ENCODE measurements around the gene UBE2Q2. TPM values are rescaled to one million over a fixed set of nuclear protein-coding genes. Genes with fewer than 3 reads are reported as not detected.

Gene UBE2Q2
- total RNA-seq, 1 experiment from 2014 or later, result 18.1 TPM

- TF ChIP-seq CTCF (conservative IDR thresholded peaks at IDR 0.05; ENCODE audit: low read depth, low read length) (no peak), EZH2 (IDR thresholded peaks at IDR 0.05; ENCODE audit: borderline replicate concordance, low read depth, low read length, poor library complexity, severe bottlenecking) (no peak)
- CTCF ChIA-PET, result no interaction called here
- Histone ChIP-seq H3K36me3 (ENCODE audit: insufficient read depth, low read length, poor library complexity, severe bottlenecking) (no peaks in the 10 kb centered on the region), H3K4me3 (ENCODE audit: low read depth, low read length, poor library complexity, severe bottlenecking) (no peak overlapping the region), H3K27ac (ENCODE audit: low read depth, low read length, poor library complexity, severe bottlenecking) (no peak overlapping the region), H3K9me3 (ENCODE audit: low read depth, low read length, poor library complexity, severe bottlenecking) (no peaks in the 10 kb centered on the region), H3K4me1 (ENCODE audit: insufficient read depth, low read length, poor library complexity, severe bottlenecking) (peaks cover 5% of the 10 kb centered on the region), H3K27me3 (replicated peaks; ENCODE audit: insufficient read depth, low read depth, low read length, poor library complexity) (no peaks in the 10 kb centered on the region)
- POLR2A ChIA-PET (ENCODE audit: low non-redundant PET), result no interaction called here
- BruUV-seq (replicated peaks), result no TSS peak
- DNase-seq (ENCODE audit: low spot score), result no peak
- intact Hi-C loops (cut with micrococcal nuclease; ENCODE audit: unreplicated experiment), result no loop called here
Measured at GRCh38 chr15:75900577-75900976, 57.3 kb downstream of the UBE2Q2 start.

GRCh38 chr15:75902129-75902557 lies 58.9 kb downstream of the UBE2Q2 start:
- TF ChIP-seq CTCF (conservative IDR thresholded peaks at IDR 0.05; ENCODE audit: low read depth, low read length) (no peak), EZH2 (IDR thresholded peaks at IDR 0.05; ENCODE audit: borderline replicate concordance, low read depth, low read length, poor library complexity, severe bottlenecking) (no peak)
- DNase-seq (ENCODE audit: low spot score), result no peak
- H3K27me3 ChIP-seq (replicated peaks; ENCODE audit: insufficient read depth, low read depth, low read length, poor library complexity), result no peaks in the 10 kb centered on the region
- no peak overlapping the region for H3K4me3 ChIP-seq (ENCODE audit: low read depth, low read length, poor library complexity, severe bottlenecking)
- ChIA-PET POLR2A (ENCODE audit: low non-redundant PET) (no interaction called here), CTCF (no interaction called here)
- no peak overlapping the region for H3K27ac ChIP-seq (ENCODE audit: low read depth, low read length, poor library complexity, severe bottlenecking)
- peaks cover 5% of the 10 kb centered on the region for H3K4me1 ChIP-seq (ENCODE audit: insufficient read depth, low read length, poor library complexity, severe bottlenecking)
- no peaks in the 10 kb centered on the region for H3K36me3 ChIP-seq (ENCODE audit: insufficient read depth, low read length, poor library complexity, severe bottlenecking)
- H3K9me3 ChIP-seq (ENCODE audit: low read depth, low read length, poor library complexity, severe bottlenecking), result no peaks in the 10 kb centered on the region
- intact Hi-C loops (cut with micrococcal nuclease; ENCODE audit: unreplicated experiment), result no loop called here
- BruUV-seq (replicated peaks), result no TSS peak

- BruUV-seq (replicated peaks), result TSS peak; percentile 95
- peak within 1 kb of the TSS; percentile 93 for H3K27ac ChIP-seq (ENCODE audit: low read depth, low read length, poor library complexity, severe bottlenecking)
- no peaks in the 10 kb centered on the region for H3K9me3 ChIP-seq (ENCODE audit: low read depth, low read length, poor library complexity, severe bottlenecking)
- no peak for TF ChIP-seq EZH2 (IDR thresholded peaks at IDR 0.05; ENCODE audit: borderline replicate concordance, low read depth, low read length, poor library complexity, severe bottlenecking)
- TF ChIP-seq CTCF (conservative IDR thresholded peaks at IDR 0.05; ENCODE audit: low read depth, low read length), result no peak
- H3K36me3 ChIP-seq (ENCODE audit: insufficient read depth, low read length, poor library complexity, severe bottlenecking), result no peaks in the 10 kb centered on the region
- intact Hi-C loops (cut with micrococcal nuclease; ENCODE audit: unreplicated experiment), result no loop called here
- H3K4me1 ChIP-seq (ENCODE audit: insufficient read depth, low read length, poor library complexity, severe bottlenecking), result peaks cover 5% of the 10 kb centered on the region
- no peaks in the 10 kb centered on the region for H3K27me3 ChIP-seq (replicated peaks; ENCODE audit: insufficient read depth, low read depth, low read length, poor library complexity)
- POLR2A ChIA-PET (ENCODE audit: low non-redundant PET), result no interaction called here
- peak; percentile 96 for DNase-seq (ENCODE audit: low spot score)
- CTCF ChIA-PET, result interaction anchor here (0.5 to 0.6 kb wide), 2 partner anchors 37 to 1388 kb away, joined by 3 read pairs; no protein-coding TSS in a partner anchor
- peak within 1 kb of the TSS; percentile 98 for H3K4me3 ChIP-seq (ENCODE audit: low read depth, low read length, poor library complexity, severe bottlenecking)
Measured at GRCh38 chr15:75903331-75904239, 60.3 kb downstream of the UBE2Q2 start, which contains the start of gene FBXO22. FBXO22 (plus strand) TSS chr15:75903878; CDS start chr15:75903964, 86 bp downstream.

All from A673 (cell line).